HEK293T (cell line): Measurements from ENCODE around the gene CCDC183.

Experiments
- ARNT ChIP-seq: fragments of 450-650 bp; IDR thresholded peaks from 2 replicates; pipeline ENCODE4 v1.6.1; 2017; ENCODE audit warnings: mild to moderate bottlenecking
- ELF4 ChIP-seq: fragments of 450-650 bp; IDR thresholded peaks from 2 replicates; pipeline ENCODE4 v1.6.1; 2017; ENCODE audit warnings: antibody characterized with exemption
- HDGF ChIP-seq: fragments of 450-650 bp; IDR thresholded peaks from 2 replicates; pipeline ENCODE4 v1.6.1; 2017; ENCODE audit warnings: antibody characterized with exemption, borderline replicate concordance
- PKNOX1 ChIP-seq: fragments of 450-650 bp; IDR thresholded peaks from 2 replicates; pipeline ENCODE4 v1.6.1; 2016
- SP1 ChIP-seq: fragments of 450-650 bp; IDR thresholded peaks from 2 replicates; pipeline ENCODE4 v1.6.1; 2017
- SUZ12 ChIP-seq: fragments of 450-650 bp; IDR thresholded peaks from 2 replicates; pipeline ENCODE4 v1.6.1; 2016; ENCODE audit warnings: mild to moderate bottlenecking
- ZNF384 ChIP-seq: fragments of 450-650 bp; IDR thresholded peaks from 2 replicates; pipeline ENCODE4 v1.6.1; 2016

DNA sequence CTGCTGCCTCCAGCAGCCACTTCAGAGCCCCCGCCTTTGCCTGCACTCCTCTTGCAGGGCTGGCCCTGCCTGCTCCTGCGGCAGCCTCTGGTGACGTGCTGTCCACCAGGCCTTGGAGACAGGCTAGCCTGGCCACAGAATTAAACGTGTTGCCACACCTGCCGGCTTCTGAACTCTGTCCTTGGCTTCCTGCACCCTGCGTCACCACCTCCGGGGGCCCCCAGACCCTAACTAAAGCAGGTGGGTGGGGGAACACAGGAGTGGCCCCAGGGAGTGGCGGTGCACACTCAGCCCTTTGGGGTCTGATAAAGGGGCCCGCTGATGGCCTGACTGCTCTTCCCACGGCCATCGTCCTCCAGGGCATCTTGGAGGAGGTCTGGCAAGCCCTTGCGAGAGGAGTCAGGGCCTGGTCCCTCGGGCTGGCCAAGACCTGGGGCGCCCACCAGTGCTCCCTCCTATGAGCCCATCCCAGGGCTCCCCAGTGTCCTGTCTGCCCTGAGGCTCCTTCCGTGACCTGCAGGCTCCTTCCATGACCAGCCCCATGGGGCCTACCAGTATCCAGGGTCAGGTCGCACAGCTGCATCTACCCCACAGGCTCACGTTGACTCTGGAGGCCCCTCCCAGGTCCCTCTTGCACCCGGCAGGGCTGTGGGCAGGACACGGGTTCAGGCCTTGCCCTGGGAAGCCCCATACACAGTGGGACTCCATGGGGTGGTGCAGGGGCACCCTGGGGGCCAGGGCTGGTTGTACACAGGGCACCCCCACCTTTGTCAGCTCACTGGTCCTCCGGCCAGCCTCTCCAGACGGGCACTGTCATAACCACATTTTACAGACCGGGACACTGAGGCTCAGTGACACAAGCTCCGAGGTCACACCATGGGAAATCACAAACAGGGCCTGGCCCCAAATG is 55.0 kb downstream of the CCDC183 start:
- TF ChIP-seq ARNT (no peak), SP1 (no peak), SUZ12 (no peak), ZNF384 (no peak), PKNOX1 (no peak), HDGF (no peak), ELF4 (no peak)
